ENCODE results near the gene FARP2. TPM values are rescaled to one million over a fixed set of nuclear protein-coding genes. Genes with fewer than 3 reads are reported as not detected.
"Not testable (repeated sequence)": the region's sequence is repeated elsewhere in the genome, so short reads cannot be mapped to it uniquely, and the experiment has no call there.

Gene FARP2
- total RNA-seq, 1 donor from 2014 or later, result 54.5 TPM

- TF ChIP-seq, protein P1, sequence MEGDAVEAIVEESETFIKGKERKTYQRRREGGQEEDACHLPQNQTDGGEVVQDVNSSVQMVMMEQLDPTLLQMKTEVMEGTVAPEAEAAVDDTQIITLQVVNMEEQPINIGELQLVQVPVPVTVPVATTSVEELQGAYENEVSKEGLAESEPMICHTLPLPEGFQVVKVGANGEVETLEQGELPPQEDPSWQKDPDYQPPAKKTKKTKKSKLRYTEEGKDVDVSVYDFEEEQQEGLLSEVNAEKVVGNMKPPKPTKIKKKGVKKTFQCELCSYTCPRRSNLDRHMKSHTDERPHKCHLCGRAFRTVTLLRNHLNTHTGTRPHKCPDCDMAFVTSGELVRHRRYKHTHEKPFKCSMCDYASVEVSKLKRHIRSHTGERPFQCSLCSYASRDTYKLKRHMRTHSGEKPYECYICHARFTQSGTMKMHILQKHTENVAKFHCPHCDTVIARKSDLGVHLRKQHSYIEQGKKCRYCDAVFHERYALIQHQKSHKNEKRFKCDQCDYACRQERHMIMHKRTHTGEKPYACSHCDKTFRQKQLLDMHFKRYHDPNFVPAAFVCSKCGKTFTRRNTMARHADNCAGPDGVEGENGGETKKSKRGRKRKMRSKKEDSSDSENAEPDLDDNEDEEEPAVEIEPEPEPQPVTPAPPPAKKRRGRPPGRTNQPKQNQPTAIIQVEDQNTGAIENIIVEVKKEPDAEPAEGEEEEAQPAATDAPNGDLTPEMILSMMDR (IDR thresholded peaks at IDR 0.05), result no peak
- no peak for DNase-seq (ENCODE audit: extremely low spot score, unreplicated experiment)
- peak overlapping the region; percentile 8 for H3K27ac Mint-ChIP-seq (ENCODE audit: unreplicated experiment)
- H3K9me3 Mint-ChIP-seq (ENCODE audit: unreplicated experiment), result no peaks in the 10 kb centered on the region
- peaks cover 37% of the 10 kb centered on the region for H3K4me1 Mint-ChIP-seq (ENCODE audit: unreplicated experiment)
- H3K36me3 Mint-ChIP-seq (ENCODE audit: unreplicated experiment), result peaks cover 25% of the 10 kb centered on the region
- H3K4me3 Mint-ChIP-seq (ENCODE audit: unreplicated experiment), result no peak overlapping the region
- no peaks in the 10 kb centered on the region for H3K27me3 Mint-ChIP-seq (ENCODE audit: unreplicated experiment)
These were observed 30.4 kb downstream of the FARP2 start for GRCh38 chr2:241386519-241386918.

- H3K27me3 Mint-ChIP-seq (ENCODE audit: unreplicated experiment), result no peaks in the 10 kb centered on the region
- H3K27ac Mint-ChIP-seq (ENCODE audit: unreplicated experiment), result no peak overlapping the region
- H3K4me3 Mint-ChIP-seq (ENCODE audit: unreplicated experiment), result no peak overlapping the region
- H3K9me3 Mint-ChIP-seq (ENCODE audit: unreplicated experiment), result no peaks in the 10 kb centered on the region
- TF ChIP-seq, protein P1 (IDR thresholded peaks at IDR 0.05), result no peak
- DNase-seq (ENCODE audit: extremely low spot score, unreplicated experiment), result no peak
- H3K4me1 Mint-ChIP-seq (ENCODE audit: unreplicated experiment), result peaks cover 9% of the 10 kb centered on the region
- H3K36me3 Mint-ChIP-seq (ENCODE audit: unreplicated experiment), result peaks cover 18% of the 10 kb centered on the region
These were observed 33.6 kb downstream of the FARP2 start for GRCh38 chr2:241389697-241390096.

GRCh38 chr2:241390301-241391206, 34.5 kb downstream of the FARP2 start:
- DNase-seq (ENCODE audit: extremely low spot score, unreplicated experiment), result no peak
- peaks cover 22% of the 10 kb centered on the region for H3K36me3 Mint-ChIP-seq (ENCODE audit: unreplicated experiment)
- no peaks in the 10 kb centered on the region for H3K27me3 Mint-ChIP-seq (ENCODE audit: unreplicated experiment)
- peaks cover 7% of the 10 kb centered on the region for H3K4me1 Mint-ChIP-seq (ENCODE audit: unreplicated experiment)
- no peaks in the 10 kb centered on the region for H3K9me3 Mint-ChIP-seq (ENCODE audit: unreplicated experiment)
- no peak overlapping the region for H3K27ac Mint-ChIP-seq (ENCODE audit: unreplicated experiment)
- TF ChIP-seq, protein P1 (IDR thresholded peaks at IDR 0.05), result no peak
- H3K4me3 Mint-ChIP-seq (ENCODE audit: unreplicated experiment), result no peak overlapping the region

DNA sequence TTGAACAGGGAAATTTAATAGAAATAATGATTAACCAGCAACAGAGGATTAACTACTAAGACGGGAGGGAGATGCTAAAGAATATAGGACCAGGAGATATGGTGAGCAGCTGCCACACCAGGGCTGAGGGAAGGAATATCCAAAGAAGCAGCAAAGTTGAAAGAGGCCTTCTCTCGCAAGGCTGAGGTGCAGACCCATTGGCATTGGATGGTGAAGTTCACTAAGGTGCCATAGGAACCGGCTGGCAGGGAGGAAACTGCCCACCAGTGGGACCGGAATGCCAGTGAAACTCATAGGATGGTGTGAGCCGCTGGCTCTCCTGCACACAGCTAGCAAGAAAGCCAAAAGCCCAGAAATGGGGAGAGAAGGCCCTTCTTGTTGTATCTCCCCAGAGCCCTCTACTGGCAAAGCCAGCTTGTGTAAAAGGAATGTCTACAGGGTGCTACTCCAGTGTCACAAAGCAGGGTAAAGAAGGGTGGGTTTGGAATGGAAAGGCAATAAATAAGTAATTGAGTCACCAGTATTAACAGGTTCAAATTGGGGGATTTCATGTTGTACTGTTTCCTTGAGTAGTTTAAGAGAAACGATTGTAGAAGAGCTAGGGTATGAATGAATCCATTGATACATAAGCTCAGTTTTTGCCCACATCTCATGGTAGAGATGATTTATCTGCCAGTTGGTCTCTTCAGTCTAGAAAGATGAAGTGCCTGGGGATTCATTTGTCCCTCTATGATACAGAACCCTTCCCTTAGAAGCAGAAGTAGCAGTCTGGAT, 36.0 kb downstream of the FARP2 start:
- TF ChIP-seq, protein P1 (IDR thresholded peaks at IDR 0.05), result peak; percentile 46
- Mint-ChIP-seq H3K27ac (ENCODE audit: unreplicated experiment) (no peak overlapping the region), H3K27me3 (ENCODE audit: unreplicated experiment) (no peaks in the 10 kb centered on the region), H3K9me3 (ENCODE audit: unreplicated experiment) (no peaks in the 10 kb centered on the region), H3K4me3 (ENCODE audit: unreplicated experiment) (no peak overlapping the region), H3K4me1 (ENCODE audit: unreplicated experiment) (peaks cover under 1% of the 10 kb centered on the region), H3K36me3 (ENCODE audit: unreplicated experiment) (peaks cover 18% of the 10 kb centered on the region)
- no peak for DNase-seq (ENCODE audit: extremely low spot score, unreplicated experiment)

GRCh38 chr2:241392753-241393152, 36.7 kb downstream of the FARP2 start:
- not testable (repeated sequence) for H3K9me3 Mint-ChIP-seq (ENCODE audit: unreplicated experiment); H3K4me3 Mint-ChIP-seq (ENCODE audit: unreplicated experiment); DNase-seq (ENCODE audit: extremely low spot score, unreplicated experiment); H3K4me1 Mint-ChIP-seq (ENCODE audit: unreplicated experiment); H3K27ac Mint-ChIP-seq (ENCODE audit: unreplicated experiment); H3K27me3 Mint-ChIP-seq (ENCODE audit: unreplicated experiment)
- H3K36me3 Mint-ChIP-seq (ENCODE audit: unreplicated experiment), result peaks cover 17% of the 10 kb centered on the region
